Measurements from ENCODE around the gene ASCL3. TPM values are rescaled to one million over a fixed set of nuclear protein-coding genes. Genes with fewer than 3 reads are reported as not detected.
"Not testable (repeated sequence)": the region's sequence is repeated elsewhere in the genome, so short reads cannot be mapped to it uniquely, and the experiment has no call there.

The ASCL3 gene
- not detected in 2 replicates for total RNA-seq (2014; rRNA removed)
- not detected for polyA plus RNA-seq (2012)

DNA sequence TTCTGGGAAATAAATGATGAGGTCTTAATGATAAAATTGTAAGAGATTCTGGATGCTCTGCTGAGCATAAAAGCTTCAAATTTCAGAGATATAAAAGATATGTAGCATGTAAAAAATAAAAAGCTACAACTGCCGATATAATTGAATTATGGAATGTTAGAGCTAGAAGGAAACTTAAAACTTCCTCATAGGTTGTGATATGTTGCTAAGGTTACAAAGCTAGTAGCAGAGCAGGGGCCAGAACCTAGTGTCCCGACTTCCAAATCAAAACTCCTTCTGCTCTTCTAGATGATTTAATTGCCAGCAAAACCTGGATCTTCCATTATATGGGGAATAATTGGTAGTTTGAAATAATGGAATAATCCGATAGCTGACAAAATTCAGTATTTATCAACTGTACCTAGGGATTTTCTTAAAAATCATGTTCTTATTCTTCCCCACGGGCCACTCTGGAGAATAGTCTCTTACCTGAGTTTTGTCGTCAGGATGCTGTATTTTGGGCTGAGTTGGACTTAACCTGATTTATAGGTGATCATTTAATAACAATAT is at the start of gene ASCL3:
Gene ASCL3, minus strand, starts transcription at position 499 of the 549 bp plus-strand sequence. CDS start 4,855 bp downstream, outside the sequence.
- DNase-seq (ENCODE audit: low read depth): no peak

DNA sequence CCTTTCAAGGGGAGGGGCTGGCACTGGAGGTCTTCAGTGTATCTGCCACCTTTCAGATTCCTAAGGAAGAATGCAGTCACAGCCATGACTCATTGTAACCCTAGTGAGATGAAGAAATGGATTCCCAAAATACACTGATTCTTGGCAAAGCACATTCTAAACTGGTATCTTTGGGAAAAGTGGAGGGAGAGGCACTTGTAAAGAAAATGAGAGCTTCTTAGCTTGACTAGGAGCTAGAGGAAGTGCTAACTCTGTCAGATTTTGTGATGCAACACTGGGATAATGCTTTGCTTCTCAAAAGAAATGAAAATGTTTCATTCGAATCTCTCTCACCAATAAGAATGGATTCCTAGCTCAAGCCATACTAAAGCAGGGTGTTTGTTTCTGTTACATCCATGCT is 46.6 kb upstream of the ASCL3 start:
- DNase-seq (ENCODE audit: low read depth): peak; percentile 59

GRCh38 chr11:8988329-8989234 is 45.8 kb upstream of the ASCL3 start:
- DNase-seq (ENCODE audit: low read depth): peak; percentile 56

DNA sequence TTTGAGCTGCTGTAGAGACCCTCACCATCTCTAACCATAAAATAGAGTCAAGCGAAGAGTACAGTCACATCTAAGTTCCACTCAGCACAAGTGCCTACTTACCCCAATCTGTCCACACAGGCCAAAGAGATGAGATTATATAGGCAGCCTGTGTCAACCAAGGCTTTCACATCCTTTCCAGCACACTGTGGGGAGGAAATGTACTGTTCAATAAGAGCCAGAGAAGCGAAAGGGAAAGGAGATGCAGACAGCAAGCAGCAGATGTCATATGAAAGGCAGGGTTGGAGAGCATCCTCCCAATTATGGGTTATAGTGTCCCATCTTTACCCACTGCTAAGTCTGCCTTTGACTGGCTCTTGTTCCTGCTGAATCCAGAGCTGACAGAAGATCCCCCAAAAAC is 44.6 kb upstream of the ASCL3 start:
- no peak for DNase-seq (ENCODE audit: low read depth)

- not testable (repeated sequence) for DNase-seq (ENCODE audit: low read depth)
Measured at GRCh38 chr11:8986772-8987171, 44.0 kb upstream of the ASCL3 start.

DNA sequence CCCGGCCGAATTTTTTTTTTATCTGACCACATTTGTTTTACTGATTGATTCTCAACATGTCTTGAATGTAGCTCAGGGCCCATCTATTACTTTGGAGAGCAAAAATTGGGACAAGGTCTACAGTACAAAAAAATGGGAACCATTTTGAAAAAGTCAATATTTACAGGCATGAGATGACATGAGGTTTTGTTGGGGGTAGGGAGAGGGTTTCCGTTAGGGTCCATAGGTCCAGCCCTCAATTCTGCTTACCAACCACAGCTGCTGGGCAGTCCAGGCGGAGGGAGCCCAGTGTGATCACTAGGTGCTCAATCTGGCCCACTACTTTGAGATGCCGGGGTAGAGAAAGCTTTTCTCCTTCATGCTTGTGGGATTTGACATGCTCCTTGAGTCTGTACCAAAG is 42.6 kb upstream of the ASCL3 start:
- no peak for DNase-seq (ENCODE audit: low read depth)

DNA sequence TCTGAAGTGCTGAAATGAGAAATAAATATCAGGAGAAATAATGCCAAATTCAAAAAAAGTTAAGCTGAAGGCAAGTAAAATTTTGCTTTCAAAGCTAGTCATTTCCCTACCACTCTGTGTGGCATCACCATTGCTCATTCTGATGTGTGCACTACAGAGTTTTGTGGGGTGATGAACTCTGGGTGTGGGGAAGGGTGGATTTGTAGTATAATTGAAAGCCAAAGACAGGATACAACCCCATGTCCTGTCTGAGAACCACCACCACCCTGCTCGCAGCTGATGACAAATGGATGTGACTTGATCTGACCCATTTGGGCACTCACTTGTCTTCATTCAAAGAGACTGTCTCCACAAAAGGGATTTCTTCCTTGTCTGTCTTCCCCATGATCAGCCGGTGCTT is 40.7 kb upstream of the ASCL3 start:
- DNase-seq (ENCODE audit: low read depth): no peak

GRCh38 chr11:8980485-8980884 is 37.7 kb upstream of the ASCL3 start:
- DNase-seq (ENCODE audit: low read depth): no peak

GRCh38 chr11:8979365-8979764 is 36.5 kb upstream of the ASCL3 start:
- DNase-seq (ENCODE audit: low read depth): not testable (repeated sequence)

DNA sequence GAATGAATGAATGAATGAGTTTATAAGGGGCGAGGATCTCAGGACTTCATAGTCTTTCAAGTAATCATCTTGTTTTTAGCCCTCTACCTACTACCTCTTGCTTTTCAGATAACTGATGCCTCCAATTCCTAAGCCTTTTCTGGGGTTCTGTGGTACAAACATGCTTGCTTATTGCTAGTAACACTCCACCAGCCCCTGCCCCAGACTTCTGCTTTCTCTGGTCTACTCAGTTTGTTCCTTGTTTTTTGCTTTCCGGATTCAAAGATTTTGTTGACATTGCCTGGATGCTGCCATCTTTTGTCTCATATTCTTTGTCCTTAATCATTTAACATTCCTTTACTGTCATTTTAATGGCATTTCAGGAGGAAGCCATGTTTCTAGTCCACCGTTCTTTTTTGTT is 30.3 kb upstream of the ASCL3 start:
- no peak for DNase-seq (ENCODE audit: low read depth)

GRCh38 chr11:8971924-8972316 is 29.1 kb upstream of the ASCL3 start:
- DNase-seq (ENCODE audit: low read depth): no peak

- no peak for DNase-seq (ENCODE audit: low read depth)
Measured at GRCh38 chr11:8971196-8971923, 28.5 kb upstream of the ASCL3 start.

GRCh38 chr11:8967184-8967583 is 24.4 kb upstream of the ASCL3 start:
- no peak for DNase-seq (ENCODE audit: low read depth)

- peak; percentile 91 for DNase-seq (ENCODE audit: low read depth)
Measured at GRCh38 chr11:8964324-8965320, 21.8 kb upstream of the ASCL3 start, which contains the start of gene TMEM9B. Gene TMEM9B (minus strand): TSS chr11:8964442. CDS start chr11:8964313, 129 bp downstream.

GRCh38 chr11:8963569-8964323 is 20.9 kb upstream of the ASCL3 start:
- no peak for DNase-seq (ENCODE audit: low read depth)

DNA sequence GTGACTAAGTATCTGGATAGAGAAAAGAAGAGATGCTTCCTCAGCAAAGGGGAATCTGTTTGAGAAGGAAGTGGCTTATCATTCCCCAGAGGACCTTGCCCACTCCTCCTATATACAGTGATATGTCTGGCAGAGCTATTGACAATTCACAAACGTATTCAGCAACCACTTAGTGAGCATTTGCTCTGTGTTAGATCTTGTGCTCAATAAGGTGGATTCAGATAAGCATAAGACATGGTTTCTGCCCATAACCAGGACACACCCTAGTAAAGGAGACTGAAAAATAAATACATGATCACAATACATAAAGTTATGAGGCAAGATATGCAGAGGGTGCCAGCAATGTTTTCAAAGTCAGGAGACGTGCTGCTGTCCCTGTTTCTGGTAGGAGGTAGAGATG is 20.0 kb upstream of the ASCL3 start:
- no peak for DNase-seq (ENCODE audit: low read depth)

DNA sequence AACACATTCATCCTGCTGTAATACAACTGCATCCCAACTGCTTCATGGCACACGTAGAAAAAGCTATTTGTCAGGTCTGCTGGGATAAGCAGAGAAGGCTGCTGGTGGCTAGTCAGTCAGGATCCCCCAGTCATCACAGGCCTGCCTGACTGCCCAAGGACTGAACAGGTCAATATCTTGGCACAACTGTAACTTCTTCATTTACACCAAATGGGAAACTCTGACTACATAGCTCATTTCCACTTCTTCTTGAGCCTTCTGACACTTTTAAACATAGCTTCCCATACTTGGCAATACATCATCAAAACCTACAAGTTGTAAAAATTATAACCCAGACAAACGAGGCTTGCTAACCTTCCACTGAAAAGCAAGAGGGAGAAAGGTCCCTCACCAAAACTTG is 18.6 kb upstream of the ASCL3 start:
- DNase-seq (ENCODE audit: low read depth): no peak

DNA sequence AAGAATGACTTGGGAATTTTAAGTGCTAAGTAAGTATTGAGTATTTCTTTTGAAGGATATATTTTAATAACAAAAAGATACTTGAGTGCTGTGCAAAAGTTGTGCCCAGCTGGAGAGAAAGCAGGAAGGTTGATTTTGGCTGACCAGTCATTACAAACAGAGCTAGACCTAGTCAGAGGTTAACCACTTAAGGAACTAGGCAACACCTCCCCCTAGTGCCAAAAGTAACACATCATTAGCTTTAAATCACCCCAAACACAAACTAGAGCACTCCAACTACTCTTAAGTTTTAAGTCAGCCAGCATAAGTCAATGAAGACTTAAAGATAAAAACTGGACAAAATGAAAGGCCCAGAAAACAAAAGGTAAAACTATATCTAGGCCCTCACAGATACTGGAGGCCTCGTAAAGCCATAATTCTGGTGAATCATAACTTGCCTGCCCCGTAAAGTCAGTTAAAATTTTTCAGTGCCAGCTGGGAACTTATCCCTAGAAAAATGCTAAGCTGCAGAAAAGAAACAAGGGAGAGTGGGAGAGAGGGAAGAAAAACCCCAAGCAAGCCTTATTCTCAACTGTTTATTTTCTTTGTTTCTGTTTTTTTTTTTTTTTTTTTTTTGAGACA is 16.8 kb upstream of the ASCL3 start:
- DNase-seq (ENCODE audit: low read depth): peak; percentile 82

- DNase-seq (ENCODE audit: low read depth): no peak
Measured at GRCh38 chr11:8956860-8957259, 14.0 kb upstream of the ASCL3 start.

DNA sequence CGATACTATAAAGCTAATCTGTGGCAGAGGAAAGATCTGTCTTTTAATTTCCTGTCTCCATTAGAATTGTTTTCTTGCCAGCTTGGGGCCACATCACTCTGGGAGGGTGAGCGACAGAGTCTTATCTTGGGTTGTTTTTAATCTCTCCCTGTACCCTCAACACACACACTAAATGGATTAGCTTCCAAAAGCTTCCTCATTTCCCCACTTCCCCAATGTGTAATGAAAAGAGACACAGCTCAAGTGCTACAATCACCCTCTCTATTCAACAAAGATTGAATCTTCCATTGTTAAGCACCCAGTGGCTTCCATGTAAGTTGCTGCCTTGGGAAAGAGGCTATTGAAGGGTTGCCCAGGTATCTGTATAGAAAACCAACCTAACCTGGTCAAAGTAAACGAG is 6.1 kb upstream of the ASCL3 start:
- no peak for DNase-seq (ENCODE audit: low read depth)
